ENCODE measurements around the gene MYBPH. TPM values are rescaled to one million over a fixed set of nuclear protein-coding genes. Genes with fewer than 3 reads are reported as not detected.

MYBPH gene
- polyA plus RNA-seq, 3 donors = 0.08 to 0.32 (median 0.31) TPM

- DNase-seq (ENCODE audit: low read depth in 3 of 3, low spot score in 2 of 3) = no peak
Measured at GRCh38 chr1:203133970-203134725, 41.5 kb downstream of the MYBPH start.

GRCh38 chr1:203131548-203132200, 44.0 kb downstream of the MYBPH start:
- DNase-seq (ENCODE audit: low read depth in 3 of 3, low spot score in 2 of 3) = no peak

- no peak for DNase-seq (ENCODE audit: low read depth in 3 of 3, low spot score in 2 of 3)
Measured at GRCh38 chr1:203130358-203130985, 45.2 kb downstream of the MYBPH start.

- DNase-seq (ENCODE audit: low read depth in 3 of 3, low spot score in 2 of 3) = no peak
Measured at GRCh38 chr1:203129501-203130231, 46.0 kb downstream of the MYBPH start.

- DNase-seq (ENCODE audit: low read depth in 3 of 3, low spot score in 2 of 3) = no peak
Measured at GRCh38 chr1:203128716-203129500, 46.7 kb downstream of the MYBPH start.

GRCh38 chr1:203128431-203128715, 47.3 kb downstream of the MYBPH start:
- DNase-seq (ENCODE audit: low read depth in 3 of 3, low spot score in 2 of 3) = no peak

- no peak for DNase-seq (ENCODE audit: low read depth in 3 of 3, low spot score in 2 of 3)
Measured at GRCh38 chr1:203127666-203128430, 47.8 kb downstream of the MYBPH start, which contains the start of gene ADORA1. Gene ADORA1 (plus strand): TSS chr1:203127726. CDS start chr1:203128842, 1,116 bp downstream.

GRCh38 chr1:203126866-203127665, 48.6 kb downstream of the MYBPH start:
- no peak for DNase-seq (ENCODE audit: low read depth in 3 of 3, low spot score in 2 of 3)

- DNase-seq (ENCODE audit: low read depth in 3 of 3, low spot score in 2 of 3) = no peak
Measured at GRCh38 chr1:203126151-203126865, 49.3 kb downstream of the MYBPH start.

GRCh38 chr1:203124546-203125317, 50.9 kb downstream of the MYBPH start:
- no peak for DNase-seq (ENCODE audit: low read depth in 3 of 3, low spot score in 2 of 3)

- DNase-seq (ENCODE audit: low read depth in 3 of 3, low spot score in 2 of 3) = no peak
Measured at GRCh38 chr1:203124011-203124410, 51.6 kb downstream of the MYBPH start.

GRCh38 chr1:203122159-203122558, 53.5 kb downstream of the MYBPH start:
- DNase-seq (ENCODE audit: low read depth in 3 of 3, low spot score in 2 of 3) = no peak

- DNase-seq (ENCODE audit: low read depth in 3 of 3, low spot score in 2 of 3) = no peak
Measured at GRCh38 chr1:203121186-203122015, 54.2 kb downstream of the MYBPH start.

- DNase-seq (ENCODE audit: low read depth in 3 of 3, low spot score in 2 of 3) = no peak
Measured at GRCh38 chr1:203120325-203121153, 55.1 kb downstream of the MYBPH start.

Measured in right renal cortex interstitium (tissue), 3 donors.